NK-92 (cell line): ENCODE measurements around the gene RIPK3.
"Not testable (repeated sequence)": the region's sequence is repeated elsewhere in the genome, so short reads cannot be mapped to it uniquely, and the experiment has no call there.

Experiments used
- DNase-seq: peaks from one replicate; lab custom pipeline; 2025; ENCODE audit not compliant: unreplicated experiment; lab: John Stamatoyannopoulos, UW

The RIPK3 gene

GRCh38 chr14:24339284-24340151 lies at the start of gene RIPK3:
RIPK3 (minus strand) TSS chr14:24339991; CDS start chr14:24339826, 165 bp downstream.
- no peak for DNase-seq

- no peak for DNase-seq
These were observed 49.5 kb upstream of the RIPK3 start for GRCh38 chr14:24389226-24389848.

GRCh38 chr14:24388474-24389179 lies 48.8 kb upstream of the RIPK3 start:
- no peak for DNase-seq

GRCh38 chr14:24387579-24387978 lies 47.8 kb upstream of the RIPK3 start:
- not testable (repeated sequence) for DNase-seq

GRCh38 chr14:24387009-24387345 lies 47.2 kb upstream of the RIPK3 start:
- DNase-seq, result no peak

- no peak for DNase-seq
These were observed 45.7 kb upstream of the RIPK3 start for GRCh38 chr14:24385524-24385923.

GRCh38 chr14:24384169-24384568 lies 44.4 kb upstream of the RIPK3 start:
- DNase-seq, result no peak

- no peak for DNase-seq
These were observed 42.2 kb upstream of the RIPK3 start for GRCh38 chr14:24382064-24382371.

- no peak for DNase-seq
These were observed 41.7 kb upstream of the RIPK3 start for GRCh38 chr14:24381363-24382063.

- DNase-seq, result no peak
These were observed 40.3 kb upstream of the RIPK3 start for GRCh38 chr14:24379907-24380730.

GRCh38 chr14:24378981-24379906 lies 39.5 kb upstream of the RIPK3 start:
- no peak for DNase-seq

- DNase-seq, result no peak
These were observed 38.5 kb upstream of the RIPK3 start for GRCh38 chr14:24378327-24378726.

- DNase-seq, result no peak
These were observed 37.9 kb upstream of the RIPK3 start for GRCh38 chr14:24377657-24378056.

- no peak for DNase-seq
These were observed 37.3 kb upstream of the RIPK3 start for GRCh38 chr14:24377126-24377525.

- DNase-seq, result no peak
These were observed 36.8 kb upstream of the RIPK3 start for GRCh38 chr14:24376448-24377070.

GRCh38 chr14:24372701-24373416 lies 33.1 kb upstream of the RIPK3 start:
- no peak for DNase-seq

- DNase-seq, result not testable (repeated sequence)
These were observed 31.8 kb upstream of the RIPK3 start for GRCh38 chr14:24371605-24372004.

- no peak for DNase-seq
These were observed 31.0 kb upstream of the RIPK3 start for GRCh38 chr14:24370748-24371147.
